Left kidney (tissue), 2 donors: ENCODE results near the gene CD27. TPM values are rescaled to one million over a fixed set of nuclear protein-coding genes. Genes with fewer than 3 reads are reported as not detected.
"Not testable (repeated sequence)": the region's sequence is repeated elsewhere in the genome, so short reads cannot be mapped to it uniquely, and the experiment has no call there.

Source experiments
- DNase-seq: peaks from one replicate; pipeline ENCODE4 v3.0.0-alpha.2; 2013
- polyA plus RNA-seq: library from polyadenylated mRNA; unstranded; fragments of 120-200 nt; gene quantifications from one replicate; pipeline ENCODE4 v1.2.1, GENCODE V29; 2013; ENCODE audit not compliant: insufficient read length

CD27 gene
- polyA plus RNA-seq, 1 donor, result 1.2 TPM

- DNase-seq, result no peak
These were observed 43.5 kb downstream of the CD27 start for GRCh38 chr12:6488240-6488639.

GRCh38 chr12:6489449-6489848 is 44.7 kb downstream of the CD27 start:
- DNase-seq, result no peak

GRCh38 chr12:6490673-6491072 is 45.9 kb downstream of the CD27 start:
- DNase-seq, result not testable (repeated sequence)

GRCh38 chr12:6492838-6493496 is 48.2 kb downstream of the CD27 start, which contains the start of gene MRPL51:
TSS of gene MRPL51 (minus strand) at chr12:6493262. CDS start at chr12:6493136, 126 bp downstream.
- DNase-seq, result peak; percentile 93

- DNase-seq, result peak; percentile 94
These were observed 48.9 kb downstream of the CD27 start, which contains the start of gene NCAPD2 for GRCh38 chr12:6493497-6494257. TSS of gene NCAPD2 (plus strand) at chr12:6494102. CDS start at chr12:6495099, 997 bp downstream.

GRCh38 chr12:6494258-6494743 is 49.5 kb downstream of the CD27 start:
- DNase-seq, result peak; percentile 11

- no peak for DNase-seq
These were observed 50.2 kb downstream of the CD27 start for GRCh38 chr12:6494968-6495367.

GRCh38 chr12:6497291-6497690 is 52.5 kb downstream of the CD27 start:
- not testable (repeated sequence) for DNase-seq

- DNase-seq, result no peak
These were observed 55.7 kb downstream of the CD27 start for GRCh38 chr12:6500466-6500865.

Other genes starting within 250 kb of the CD27 start
- 144 TPM for gene CD9, start 244.6 kb upstream of the CD27 start, polyA plus RNA-seq
- 5.6 TPM for gene PLEKHG6, start 134.3 kb upstream of the CD27 start, polyA plus RNA-seq
- 89.8 TPM for gene TNFRSF1A, start 102.9 kb upstream of the CD27 start, polyA plus RNA-seq
- 80.1 TPM for gene SCNN1A, start 69.4 kb upstream of the CD27 start, polyA plus RNA-seq
- 58.2 TPM for gene LTBR, start 60.8 kb upstream of the CD27 start, polyA plus RNA-seq
- gene TAPBPL, start 7.1 kb downstream of the CD27 start, polyA plus RNA-seq, result 15.4 TPM
- gene VAMP1, start 25.7 kb downstream of the CD27 start, polyA plus RNA-seq, result 13.5 TPM
- 170 TPM for gene MRPL51, start 48.3 kb downstream of the CD27 start, polyA plus RNA-seq
- 83.5 TPM for gene NCAPD2, start 49.1 kb downstream of the CD27 start, polyA plus RNA-seq
- 1,959 TPM for gene GAPDH, start 89.6 kb downstream of the CD27 start, polyA plus RNA-seq
- 14.5 TPM for gene IFFO1, start 111.1 kb downstream of the CD27 start, polyA plus RNA-seq
- gene NOP2, start 123.3 kb downstream of the CD27 start, polyA plus RNA-seq, result 33.4 TPM
- 328 TPM for gene CHD4, start 162.4 kb downstream of the CD27 start, polyA plus RNA-seq
- 0.91 TPM for gene LPAR5, start 191.0 kb downstream of the CD27 start, polyA plus RNA-seq
- gene ACRBP, start 202.5 kb downstream of the CD27 start, polyA plus RNA-seq, result 6.0 TPM
- 109 TPM for gene ING4, start 218.2 kb downstream of the CD27 start, polyA plus RNA-seq
- 98.0 TPM for gene ZNF384, start 244.4 kb downstream of the CD27 start, polyA plus RNA-seq